Measurements from ENCODE around the gene ATN1.
"Not testable (repeated sequence)": the region's sequence is repeated elsewhere in the genome, so short reads cannot be mapped to it uniquely, and the experiment has no call there.

ATN1 gene, protein sequence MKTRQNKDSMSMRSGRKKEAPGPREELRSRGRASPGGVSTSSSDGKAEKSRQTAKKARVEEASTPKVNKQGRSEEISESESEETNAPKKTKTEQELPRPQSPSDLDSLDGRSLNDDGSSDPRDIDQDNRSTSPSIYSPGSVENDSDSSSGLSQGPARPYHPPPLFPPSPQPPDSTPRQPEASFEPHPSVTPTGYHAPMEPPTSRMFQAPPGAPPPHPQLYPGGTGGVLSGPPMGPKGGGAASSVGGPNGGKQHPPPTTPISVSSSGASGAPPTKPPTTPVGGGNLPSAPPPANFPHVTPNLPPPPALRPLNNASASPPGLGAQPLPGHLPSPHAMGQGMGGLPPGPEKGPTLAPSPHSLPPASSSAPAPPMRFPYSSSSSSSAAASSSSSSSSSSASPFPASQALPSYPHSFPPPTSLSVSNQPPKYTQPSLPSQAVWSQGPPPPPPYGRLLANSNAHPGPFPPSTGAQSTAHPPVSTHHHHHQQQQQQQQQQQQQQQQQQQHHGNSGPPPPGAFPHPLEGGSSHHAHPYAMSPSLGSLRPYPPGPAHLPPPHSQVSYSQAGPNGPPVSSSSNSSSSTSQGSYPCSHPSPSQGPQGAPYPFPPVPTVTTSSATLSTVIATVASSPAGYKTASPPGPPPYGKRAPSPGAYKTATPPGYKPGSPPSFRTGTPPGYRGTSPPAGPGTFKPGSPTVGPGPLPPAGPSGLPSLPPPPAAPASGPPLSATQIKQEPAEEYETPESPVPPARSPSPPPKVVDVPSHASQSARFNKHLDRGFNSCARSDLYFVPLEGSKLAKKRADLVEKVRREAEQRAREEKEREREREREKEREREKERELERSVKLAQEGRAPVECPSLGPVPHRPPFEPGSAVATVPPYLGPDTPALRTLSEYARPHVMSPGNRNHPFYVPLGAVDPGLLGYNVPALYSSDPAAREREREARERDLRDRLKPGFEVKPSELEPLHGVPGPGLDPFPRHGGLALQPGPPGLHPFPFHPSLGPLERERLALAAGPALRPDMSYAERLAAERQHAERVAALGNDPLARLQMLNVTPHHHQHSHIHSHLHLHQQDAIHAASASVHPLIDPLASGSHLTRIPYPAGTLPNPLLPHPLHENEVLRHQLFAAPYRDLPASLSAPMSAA (N-terminal part only)

DNA sequence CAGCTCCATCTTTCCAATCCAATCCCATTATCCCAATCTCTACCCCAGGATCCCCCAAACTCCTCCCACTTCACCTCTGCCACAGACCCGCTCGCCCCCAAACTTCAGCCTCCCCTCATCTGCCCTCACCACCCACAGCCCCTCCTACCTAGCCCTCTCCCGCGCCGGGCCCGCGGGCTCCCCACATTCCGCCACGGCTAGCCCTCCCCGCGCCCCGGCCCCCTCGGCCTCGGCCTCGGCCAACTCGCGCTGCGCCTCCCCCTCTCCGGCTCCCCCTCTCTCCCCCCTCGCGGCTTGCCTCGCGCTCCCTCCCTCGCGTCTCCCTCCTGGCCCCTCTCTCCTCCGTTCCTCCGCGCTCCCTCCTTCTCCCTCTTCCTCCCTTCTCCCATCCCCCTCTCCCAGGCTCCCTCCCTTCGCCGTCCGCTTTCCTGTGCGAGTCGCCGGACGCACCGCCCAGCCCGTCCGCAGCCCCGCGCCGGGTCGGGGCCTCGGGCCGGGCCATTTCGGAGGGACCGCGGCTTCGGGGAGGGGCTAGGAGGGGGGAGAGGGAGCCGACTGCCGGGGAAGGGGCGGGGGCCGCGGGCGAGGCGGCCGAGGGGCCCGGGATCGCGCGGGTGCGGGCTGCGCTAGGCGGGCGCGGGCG, at the start of gene ATN1:
ATN1 (plus strand) TSS at position 581 of the 643 bp plus-strand sequence. CDS start 6,043 bp downstream, outside the sequence.
- peak; percentile 51 for DNase-seq

DNA sequence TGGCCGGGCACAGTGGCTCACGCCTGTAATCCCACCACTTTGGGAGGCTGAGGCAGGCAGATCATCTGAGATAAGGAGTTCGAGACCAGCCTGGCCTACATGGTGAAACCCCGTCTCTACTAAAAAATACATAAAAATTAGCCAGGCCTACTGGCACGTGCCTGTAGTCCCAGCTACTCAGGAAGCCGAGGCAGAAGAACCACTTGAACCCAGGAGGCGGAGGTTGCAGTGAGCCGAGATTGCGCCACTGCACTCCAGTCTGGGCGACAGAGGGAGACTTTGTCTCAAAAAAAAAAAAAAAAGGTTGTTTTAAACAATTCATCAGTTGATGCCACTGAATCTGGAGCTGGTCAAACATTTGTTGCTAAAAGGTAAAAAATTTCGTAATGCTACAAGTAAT, 47.9 kb upstream of the ATN1 start:
- not testable (repeated sequence) for DNase-seq

DNA sequence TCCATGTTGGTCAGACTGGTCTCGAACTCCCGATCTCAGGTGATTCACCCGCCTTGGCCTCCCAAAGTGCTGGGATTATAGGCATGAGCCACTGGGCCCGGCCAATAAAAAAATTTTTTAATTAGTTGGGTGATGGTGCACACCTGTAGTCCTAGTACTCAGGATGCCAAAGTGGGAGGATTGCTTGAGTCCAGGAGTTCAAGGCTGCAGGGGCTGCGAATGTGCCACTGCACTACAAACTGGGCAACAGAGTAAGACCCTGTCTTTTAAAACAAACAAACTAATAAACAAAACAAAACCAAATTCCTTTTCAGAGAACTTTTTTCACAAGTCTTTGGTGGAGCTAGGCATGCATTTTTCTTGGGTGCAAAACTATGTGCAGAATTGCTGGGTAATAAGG, 44.5 kb upstream of the ATN1 start:
- no peak for DNase-seq

DNA sequence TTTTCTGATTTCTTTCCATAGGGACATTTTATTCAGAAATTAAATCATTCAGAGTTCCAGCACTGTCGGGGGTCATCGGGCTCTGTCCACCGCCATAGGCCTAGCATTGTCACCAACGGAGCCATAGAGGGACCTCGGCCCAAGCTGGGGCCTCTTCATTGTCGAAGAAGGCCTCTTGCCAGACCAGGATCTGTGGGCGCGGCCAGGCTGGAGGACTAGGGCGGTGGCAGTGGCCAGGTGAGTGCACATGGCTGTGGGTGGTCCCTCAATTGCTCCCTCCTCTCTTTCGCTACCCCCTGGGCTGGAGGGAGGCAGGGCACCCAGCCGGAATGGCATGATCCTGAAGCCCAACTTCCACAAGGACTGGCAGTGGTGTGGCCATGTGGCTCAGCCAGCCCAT, 44.1 kb upstream of the ATN1 start:
- DNase-seq = no peak

DNA sequence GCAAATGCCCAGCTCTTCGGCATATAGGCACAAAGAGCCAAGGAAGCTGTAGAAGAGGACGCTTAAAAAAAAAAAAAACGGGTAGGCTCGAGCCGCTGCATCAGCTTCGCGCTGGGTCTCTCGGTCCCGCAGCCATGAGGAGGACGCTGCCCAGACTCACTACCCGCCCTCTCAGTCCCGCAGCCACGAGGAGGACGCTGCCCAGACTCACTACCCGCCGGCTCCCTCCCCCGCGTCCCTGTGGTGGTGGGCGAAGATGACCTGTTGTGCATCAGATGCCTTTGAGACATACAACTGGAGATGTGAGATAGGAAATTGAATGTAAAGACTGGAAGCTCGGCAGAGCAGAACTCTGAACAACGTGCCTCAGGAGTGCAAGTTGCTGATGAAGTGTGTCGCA, 43.2 kb upstream of the ATN1 start:
- no peak for DNase-seq

DNA sequence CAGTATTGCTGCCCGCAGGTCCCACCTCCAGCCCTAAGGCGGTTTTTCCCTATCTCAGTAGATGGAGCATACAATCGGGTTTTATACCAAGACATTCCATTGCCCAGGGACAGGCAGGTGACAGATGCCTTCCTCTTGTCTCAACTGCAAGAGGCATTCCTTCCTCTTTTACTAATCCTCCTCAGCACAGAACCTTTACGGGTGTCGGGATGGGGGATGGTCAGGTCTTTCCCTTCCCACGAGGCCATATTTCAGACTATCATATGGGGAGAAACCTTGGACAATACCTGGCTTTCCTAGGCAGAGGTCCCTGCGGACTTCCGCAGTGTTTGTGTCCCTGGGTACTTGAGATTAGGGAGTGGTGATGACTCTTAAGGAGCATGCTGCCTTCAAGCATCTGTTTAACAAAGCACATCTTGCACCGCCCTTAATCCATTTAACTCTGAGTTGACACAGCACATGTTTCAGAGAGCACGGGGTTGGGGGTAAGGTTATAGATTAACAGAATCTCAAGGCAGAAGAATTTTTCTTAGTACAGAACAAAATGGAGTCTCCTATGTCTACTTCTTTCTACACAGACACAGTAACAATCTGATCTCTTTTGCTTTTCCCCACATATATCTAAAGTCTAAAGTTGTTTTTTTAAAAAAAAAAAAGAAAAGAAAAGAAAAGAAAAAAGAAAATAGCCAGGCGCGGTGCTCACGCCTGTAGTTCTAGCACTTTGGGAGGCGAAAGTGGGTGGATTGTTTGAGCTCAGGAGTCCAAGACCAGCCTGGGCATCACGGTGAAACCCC, 41.4 kb upstream of the ATN1 start:
- DNase-seq = not testable (repeated sequence)

DNA sequence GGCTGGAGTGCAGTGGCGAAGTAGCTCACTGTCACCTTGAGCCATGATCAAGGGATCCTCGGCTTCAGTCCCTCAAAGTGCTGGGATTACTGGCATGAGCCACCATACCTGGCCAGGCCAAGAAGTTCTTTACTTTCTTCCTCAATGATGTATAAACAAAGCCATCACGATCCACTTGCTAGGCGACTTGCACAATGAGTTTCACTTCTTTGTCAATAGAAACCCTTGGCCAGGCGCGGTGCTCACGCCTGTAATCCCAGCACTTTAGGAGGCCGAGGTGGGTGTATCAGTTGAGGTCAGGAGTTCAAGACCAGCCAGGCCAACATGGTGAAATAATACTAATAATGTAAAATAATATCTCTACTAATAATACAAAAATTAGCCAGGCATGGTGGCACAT, 40.3 kb upstream of the ATN1 start:
- DNase-seq = no peak

DNA sequence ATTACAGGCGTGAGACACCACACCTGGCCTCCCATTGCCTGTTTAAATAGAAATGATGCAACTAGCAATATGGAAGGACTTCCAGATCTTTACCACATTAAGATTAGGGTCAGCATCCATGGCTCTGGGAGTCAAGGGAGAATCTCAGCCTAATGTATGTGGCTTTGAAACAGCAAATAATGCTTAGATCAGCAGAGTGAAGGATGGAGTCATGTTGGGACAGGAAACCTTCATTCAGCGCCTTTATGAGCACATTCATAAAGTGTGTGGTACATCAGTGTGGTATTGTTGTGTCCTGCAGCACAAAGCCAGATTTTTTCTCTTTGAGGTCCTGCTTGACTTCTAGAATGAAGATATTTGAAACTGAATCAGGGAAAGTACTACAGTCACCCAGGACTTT, 39.4 kb upstream of the ATN1 start:
- DNase-seq = peak; percentile 24

DNA sequence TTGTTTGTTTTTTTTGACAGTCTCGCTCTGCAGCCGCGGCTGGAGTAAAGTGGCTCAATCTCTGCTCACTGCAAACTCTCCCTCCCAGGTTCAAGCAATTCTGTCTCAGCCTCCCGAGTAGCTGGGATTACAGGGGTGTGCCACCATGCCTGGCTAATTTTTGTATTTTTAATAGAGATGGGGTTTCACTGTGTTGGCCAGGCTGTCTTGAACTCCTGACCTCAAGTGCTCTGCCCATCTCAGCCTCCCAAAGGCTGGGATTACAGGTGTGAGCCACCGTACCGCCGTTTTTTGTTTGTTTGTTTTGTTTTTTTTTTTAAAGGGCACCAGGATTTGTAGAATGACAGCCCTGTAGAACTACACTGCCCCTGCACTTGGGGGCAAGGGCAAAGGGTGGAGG, 39.0 kb upstream of the ATN1 start:
- not testable (repeated sequence) for DNase-seq

DNA sequence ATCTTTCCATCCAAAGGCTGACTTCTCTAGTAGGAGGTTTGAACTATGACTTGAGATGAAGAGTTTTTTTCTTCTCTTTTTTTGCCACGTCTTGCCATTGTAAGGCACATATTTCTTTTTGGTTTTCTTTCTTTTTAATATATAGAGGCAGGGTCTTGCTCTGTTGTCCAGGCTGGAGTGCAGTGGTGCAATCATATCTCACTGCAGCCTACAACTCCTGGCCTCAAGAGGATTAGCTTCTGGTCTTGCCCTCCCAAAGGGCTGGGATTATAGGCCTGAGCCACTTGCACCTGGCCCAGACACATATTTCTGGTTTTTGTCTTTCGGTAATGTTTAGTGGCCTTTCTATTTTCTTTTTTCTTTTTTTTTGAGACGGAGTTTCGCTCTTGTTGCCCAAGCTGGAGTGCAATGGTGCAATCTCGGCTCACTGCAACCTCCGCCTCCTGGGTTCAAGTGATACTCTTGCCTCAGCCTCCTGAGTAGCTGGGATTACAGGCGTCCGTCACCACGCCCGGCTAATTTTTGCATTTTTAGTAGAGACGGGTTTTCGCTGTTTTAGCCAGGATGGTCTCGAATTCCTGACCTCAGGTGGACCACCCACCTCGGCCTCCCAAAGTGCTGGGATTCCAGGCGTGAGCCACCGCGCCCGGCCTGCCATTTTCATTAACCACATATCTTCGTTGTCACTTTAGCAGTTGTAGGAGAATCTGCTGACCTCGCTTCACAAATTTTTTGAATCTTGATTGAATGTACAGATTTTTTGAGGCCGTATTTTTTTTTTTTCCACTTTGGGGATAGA, 37.8 kb upstream of the ATN1 start:
- not testable (repeated sequence) for DNase-seq

DNA sequence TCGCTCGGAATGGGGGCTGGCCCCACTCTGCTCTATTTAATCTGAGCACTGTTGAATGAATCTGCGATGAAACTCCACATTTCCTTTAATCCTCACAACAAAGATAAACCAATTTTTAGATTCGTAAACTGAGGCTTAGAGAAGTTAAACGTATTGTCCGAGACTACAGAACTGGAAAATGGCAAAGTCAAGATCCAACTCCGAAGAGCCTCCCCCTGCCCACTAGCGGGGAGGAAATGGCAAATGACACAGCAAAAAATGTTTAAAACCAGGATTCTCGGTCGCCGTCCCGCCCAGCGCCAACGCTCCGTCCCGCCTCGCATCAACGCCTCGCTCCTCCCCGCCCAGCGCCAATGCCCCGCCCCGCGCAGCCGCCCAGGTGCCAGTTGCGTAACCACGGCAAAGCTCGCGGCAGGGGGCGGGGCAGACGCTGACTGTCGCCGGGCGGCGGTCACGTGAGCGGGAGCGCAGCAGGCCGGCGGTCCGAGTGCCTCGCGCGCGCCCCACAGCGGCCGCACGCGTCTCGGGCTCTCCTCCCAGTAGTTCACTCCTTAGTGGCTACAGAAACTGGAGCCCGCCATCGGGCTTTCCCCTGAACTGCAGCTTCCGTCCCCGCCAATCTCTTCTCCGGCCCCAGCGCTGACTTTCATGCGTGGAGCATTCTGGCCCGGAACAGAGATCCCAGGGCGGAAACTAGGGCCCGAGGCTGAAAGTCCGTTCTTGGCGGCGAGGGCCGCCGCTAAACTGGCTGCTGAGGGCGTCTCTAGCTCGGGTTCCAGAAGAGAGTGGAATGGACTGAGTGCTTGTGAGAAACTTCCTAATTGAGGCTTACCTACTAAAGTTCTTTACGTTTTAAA, 36.7 kb upstream of the ATN1 start:
- DNase-seq = peak; percentile 99

DNA sequence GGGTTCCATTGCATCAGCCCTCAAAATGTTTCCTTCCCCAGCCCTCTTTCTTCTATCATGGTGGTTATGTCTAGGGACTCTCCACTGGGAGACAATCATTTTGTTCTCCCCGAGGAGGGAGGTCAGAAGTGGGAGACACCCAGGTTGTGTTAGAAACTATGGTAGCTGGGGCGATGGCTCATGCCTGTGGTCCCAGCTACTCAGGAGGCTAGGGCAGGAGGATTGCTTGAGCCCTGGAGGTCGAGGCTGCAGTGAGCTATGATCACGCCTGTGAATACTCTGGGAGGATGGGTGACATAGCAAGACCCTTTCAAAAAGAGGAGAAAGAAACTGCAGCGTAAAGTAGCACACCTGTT, 36.1 kb upstream of the ATN1 start:
- DNase-seq = peak; percentile 33

DNA sequence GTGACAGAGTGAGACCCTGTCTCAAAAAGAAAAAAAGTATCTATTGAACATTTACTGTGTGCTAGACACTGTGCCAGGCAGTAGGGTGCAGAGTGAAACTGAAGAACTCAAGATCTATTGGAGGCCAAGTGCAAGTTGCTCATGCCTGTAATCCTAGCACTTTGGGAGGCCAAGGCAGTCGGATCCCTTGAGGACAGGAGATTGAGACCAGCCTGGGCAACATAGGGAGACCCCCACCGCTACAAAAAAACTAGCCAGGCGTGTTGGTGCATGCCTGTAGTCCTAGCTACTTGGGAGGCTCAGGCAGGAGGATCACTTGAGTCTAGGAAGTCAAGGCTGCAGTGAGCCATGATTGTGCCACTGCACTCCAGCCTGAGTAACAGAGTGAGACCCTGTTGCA, 35.1 kb upstream of the ATN1 start:
- not testable (repeated sequence) for DNase-seq

DNA sequence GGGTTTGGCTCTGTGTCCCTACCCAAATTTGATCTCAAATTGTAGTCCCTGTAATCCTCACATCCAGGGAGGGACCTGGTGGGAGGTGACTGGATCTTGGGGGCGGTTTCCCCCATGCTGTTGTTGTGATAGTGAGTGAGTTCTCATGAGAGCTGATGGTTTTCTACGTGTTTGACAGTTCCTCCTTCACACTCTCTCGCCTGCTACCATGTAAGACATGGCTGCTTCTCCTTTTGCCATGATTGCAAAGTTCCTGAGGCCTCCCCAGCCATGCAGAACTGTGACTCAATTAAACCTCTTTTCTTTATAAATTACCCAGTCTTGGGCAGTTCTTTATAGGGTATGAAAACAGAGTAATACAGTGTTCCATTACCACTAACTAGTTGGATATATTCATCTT, 33.4 kb upstream of the ATN1 start:
- DNase-seq = no peak

DNA sequence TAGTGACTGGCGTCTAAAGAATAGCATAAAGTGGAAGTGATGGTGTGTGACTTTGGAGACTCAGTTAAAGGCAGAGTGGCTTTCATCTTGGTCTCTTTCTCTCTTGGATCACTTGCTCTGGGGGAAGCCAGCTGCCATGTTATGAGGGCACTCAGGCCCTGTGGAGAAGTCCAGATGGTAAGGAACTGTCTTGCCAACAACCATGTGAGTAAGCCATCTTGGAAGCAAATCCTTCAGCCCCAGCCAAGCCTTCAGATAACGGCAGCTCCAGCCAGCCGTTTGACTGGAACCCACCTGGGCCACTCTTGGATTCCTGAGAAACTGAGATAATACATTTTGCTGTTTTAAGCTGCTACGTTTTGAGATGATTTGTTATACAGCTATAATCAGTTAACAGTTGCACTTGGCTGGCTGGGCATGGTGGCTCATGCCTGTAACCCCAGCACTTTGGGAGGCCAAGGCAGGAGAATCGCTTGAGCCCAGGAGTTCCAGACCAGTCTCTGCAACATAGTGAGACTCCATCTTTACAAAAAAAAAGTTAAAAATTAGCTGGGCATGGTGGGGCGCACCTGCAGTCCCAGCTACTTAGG, 30.8 kb upstream of the ATN1 start:
- no peak for DNase-seq

DNA sequence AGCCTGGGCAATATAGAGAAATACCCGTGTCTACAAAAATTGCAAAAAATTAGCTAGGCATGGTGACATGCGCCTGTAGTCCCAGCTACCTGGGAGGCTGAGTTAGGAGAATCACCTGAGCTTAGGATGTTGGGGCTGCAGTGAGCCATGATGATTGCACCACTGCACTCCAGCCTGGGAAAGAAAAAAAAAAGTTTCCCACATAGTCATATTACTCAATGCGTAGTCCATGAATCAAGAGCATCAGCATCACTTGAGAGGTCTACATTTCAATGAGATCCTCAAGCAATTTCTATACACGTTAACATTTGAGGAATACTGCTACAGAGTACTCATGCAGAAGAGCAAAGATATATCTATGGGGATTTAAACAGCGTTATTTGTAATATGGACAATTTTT, 28.3 kb upstream of the ATN1 start:
- no peak for DNase-seq

DNA sequence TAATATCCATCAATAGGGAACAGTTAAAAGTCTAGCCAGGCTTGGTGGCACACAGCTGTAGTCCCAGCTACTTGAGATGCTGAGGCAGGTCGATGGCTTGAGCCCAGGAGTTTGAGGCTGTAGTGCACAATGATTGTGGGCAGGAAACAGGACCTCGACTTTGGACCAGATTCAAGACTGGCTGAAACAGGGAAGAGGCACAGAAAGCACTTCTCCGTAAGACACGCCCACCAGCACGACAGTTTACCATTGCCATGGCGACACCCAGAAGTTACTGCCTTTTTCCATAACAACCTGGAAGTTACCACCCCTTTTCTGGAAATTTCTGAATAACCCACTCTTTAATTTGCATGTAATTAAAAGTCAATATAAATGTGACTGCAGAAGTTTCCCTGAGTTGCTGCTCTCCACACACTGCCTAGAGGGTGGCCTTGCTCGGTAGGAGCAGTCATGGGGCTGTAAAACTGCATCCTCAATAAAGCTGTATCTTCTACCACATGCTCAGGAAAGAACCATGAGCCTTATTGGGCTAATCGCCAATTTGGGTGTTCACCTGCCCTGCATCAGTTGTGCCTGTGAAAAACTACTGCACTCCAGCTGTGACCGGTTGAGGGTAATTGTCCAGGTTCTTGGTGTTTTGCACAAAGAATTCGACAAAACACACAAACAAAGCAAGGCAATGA, 27.8 kb upstream of the ATN1 start:
- no peak for DNase-seq

DNA sequence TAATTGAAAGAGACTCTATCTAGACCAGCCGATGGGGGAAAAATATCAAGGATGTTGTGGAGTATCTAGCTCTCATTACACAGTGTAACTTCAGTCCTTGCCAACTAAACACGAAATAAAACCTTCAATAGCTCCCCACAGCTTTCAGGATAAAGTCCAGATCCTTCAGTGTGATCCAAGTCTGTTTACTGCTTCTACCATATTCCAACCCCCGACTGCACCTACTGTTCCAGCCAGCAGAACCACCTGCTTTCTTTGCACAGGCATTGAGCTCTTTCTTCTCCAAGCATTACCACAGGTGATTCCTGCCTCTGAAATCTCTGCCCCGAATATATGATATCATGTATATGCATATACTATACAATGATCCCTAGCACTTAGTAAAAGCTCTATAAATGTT, 25.3 kb upstream of the ATN1 start:
- no peak for DNase-seq

DNA sequence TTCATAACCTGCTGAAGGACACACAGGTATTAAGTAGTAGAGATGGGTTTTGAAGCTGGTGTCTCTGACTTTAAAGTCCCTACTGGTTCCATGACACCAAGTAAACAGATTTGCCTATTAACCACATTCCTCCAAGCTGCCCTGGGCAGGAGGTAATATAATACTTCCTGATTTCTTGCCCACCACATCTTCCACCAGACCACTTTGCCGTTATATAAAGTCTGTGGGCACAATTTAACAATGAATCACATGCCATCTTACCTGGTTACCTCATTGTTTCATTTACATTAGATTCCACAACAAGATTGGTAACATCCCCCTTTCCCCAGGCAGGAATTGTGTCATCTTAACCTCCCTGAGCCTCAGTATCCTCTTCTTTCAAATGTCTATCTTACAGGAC, 24.0 kb upstream of the ATN1 start:
- no peak for DNase-seq
